Thoracic aorta (tissue), 2 donors: ENCODE measurements around the gene OBI1. TPM values are rescaled to one million over a fixed set of nuclear protein-coding genes. Genes with fewer than 3 reads are reported as not detected.
A peak's percentile ranks its signal among the peaks of the same experiment; 100 is the strongest.

Experiments used
- ATAC-seq: fragments of 150-250 bp; one replicate; pipeline ENCODE4 v1.8.0; 2017; ENCODE audit warnings: low read depth; ENCODE audit not compliant: insufficient number of reproducible peaks, low FRiP score
- DNase-seq: peaks from one replicate; pipeline ENCODE4 v3.0.0-alpha.2; 2020; ENCODE audit warnings: low spot score
- H3K27ac ChIP-seq, 2 donors: fragments of 200-600 bp; sonication (generic); 1 replicate in 1 of 2; 2 replicates in 1 of 2; pipeline ENCODE4 v1.5.1; 2016; ENCODE audit warnings: mild to moderate bottlenecking in 2 of 2, moderate library complexity in 2 of 2
- H3K27me3 ChIP-seq: fragments of 200-600 bp; sonication (generic); replicated peaks from 2 replicates; pipeline ENCODE4 v1.6.0; 2016; ENCODE audit warnings: mild to moderate bottlenecking; ENCODE audit not compliant: insufficient read depth
- H3K36me3 ChIP-seq: fragments of 200-600 bp; sonication (generic); one replicate; pipeline ENCODE4 v1.5.1; 2016
- H3K4me1 ChIP-seq, 2 donors: fragments of 200-600 bp; sonication (generic); 1 replicate in 1 of 2; 2 replicates in 1 of 2; pipeline versions ENCODE4 v1.5.1 to v1.6.0; 2016; ENCODE audit warnings: low read depth in 2 of 2, mild to moderate bottlenecking in 1 of 2; ENCODE audit not compliant: control insufficient read depth in 1 of 2
- H3K4me3 ChIP-seq: fragments of 200-600 bp; sonication (generic); 2 replicates; pipeline ENCODE4 v1.5.1; 2016; ENCODE audit warnings: mild to moderate bottlenecking
- H3K9me3 ChIP-seq: fragments of 200-600 bp; sonication (generic); 2 replicates; pipeline ENCODE4 v1.5.1; 2016
- total RNA-seq, 2 donors: library from RNA; depleted of rRNA; stranded (reverse); fragments of >200 nt; gene quantifications; one replicate each; pipeline versions ENCODE4 v1.1.0 to v1.2.3, GENCODE V29; 2016
- TF ChIP-seq, protein P1 (sequence below): fragments of 200-600 bp; sonication (generic); IDR thresholded peaks from one replicate; pipeline ENCODE4 v1.5.1; 2019; ENCODE audit warnings: antibody characterized with exemption

The OBI1 gene
- total RNA-seq, 2 donors from 2014 or later, result 9.3 to 10.2 TPM

DNA sequence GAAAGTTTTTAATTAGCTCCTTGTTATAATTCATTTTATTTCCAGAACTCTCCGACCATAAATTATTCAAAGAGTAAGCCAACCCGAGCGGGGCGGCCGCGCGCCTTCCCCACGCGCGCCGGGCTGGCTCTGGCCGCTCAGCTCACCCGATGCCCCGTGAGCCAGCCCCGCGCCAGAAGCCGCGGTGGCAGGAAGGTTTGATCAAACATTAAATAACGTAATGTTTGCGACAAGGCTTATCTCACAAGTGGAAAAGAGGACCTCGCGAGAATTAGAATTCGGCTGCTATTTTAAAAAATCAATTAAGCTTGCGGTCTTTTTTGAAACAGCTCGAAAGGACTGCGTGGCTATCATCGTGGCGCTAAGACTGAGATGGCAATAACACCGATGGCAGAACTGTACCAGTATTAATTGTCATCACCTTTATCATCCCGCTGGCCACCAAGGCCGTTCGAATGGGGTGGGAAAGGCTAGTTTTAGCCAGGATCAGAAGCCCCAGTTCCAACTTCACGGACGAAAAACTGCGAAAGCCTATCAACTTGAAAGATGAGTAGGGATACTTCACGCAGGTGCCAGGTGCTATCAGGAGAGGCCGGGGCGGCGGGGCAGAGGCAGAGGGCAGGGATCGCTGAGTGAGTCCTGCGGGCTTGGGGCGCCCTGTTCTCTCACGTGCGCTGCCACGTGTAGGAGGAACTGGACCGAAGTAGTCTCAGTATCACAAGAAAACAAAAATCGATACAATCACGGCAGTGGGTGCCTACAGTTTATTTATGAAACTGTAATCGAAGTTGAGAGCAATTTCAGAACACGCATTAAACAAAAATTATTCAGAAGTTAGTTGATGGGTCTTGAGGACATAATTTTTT, 62.0 kb downstream of the OBI1 start:
- Histone ChIP-seq H3K4me1 (peaks cover 6 to 10% of the 10 kb centered on the region in 2 donors), H3K36me3 (no peaks in the 10 kb centered on the region), H3K4me3 (peak overlapping the region; percentile 58), H3K9me3 (no peaks in the 10 kb centered on the region), H3K27me3 (peaks cover 49% of the 10 kb centered on the region), H3K27ac (no peak overlapping the region)
- ATAC-seq, result no peak
- TF ChIP-seq, protein P1, sequence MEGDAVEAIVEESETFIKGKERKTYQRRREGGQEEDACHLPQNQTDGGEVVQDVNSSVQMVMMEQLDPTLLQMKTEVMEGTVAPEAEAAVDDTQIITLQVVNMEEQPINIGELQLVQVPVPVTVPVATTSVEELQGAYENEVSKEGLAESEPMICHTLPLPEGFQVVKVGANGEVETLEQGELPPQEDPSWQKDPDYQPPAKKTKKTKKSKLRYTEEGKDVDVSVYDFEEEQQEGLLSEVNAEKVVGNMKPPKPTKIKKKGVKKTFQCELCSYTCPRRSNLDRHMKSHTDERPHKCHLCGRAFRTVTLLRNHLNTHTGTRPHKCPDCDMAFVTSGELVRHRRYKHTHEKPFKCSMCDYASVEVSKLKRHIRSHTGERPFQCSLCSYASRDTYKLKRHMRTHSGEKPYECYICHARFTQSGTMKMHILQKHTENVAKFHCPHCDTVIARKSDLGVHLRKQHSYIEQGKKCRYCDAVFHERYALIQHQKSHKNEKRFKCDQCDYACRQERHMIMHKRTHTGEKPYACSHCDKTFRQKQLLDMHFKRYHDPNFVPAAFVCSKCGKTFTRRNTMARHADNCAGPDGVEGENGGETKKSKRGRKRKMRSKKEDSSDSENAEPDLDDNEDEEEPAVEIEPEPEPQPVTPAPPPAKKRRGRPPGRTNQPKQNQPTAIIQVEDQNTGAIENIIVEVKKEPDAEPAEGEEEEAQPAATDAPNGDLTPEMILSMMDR, result no peak
- no peak for DNase-seq

DNA sequence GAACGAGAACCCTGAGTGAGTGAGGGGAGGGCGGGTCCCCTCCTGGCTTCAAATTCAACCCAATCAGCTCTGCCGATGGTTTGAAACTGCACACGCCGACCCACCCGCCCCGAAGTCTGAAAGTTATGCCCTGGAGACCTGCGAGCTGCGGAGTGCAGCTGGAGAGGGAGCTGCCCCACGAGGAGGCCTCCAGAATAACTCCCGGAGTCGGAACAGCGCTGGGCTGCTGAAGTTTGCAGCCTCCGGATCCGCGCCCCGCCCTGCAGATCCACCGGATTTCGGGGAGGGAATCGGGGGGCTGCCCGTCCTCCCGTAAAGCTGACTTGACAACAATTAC, 62.6 kb downstream of the OBI1 start:
- Histone ChIP-seq H3K4me1 (peaks cover 5 to 8% of the 10 kb centered on the region in 2 donors), H3K9me3 (no peaks in the 10 kb centered on the region), H3K4me3 (peak overlapping the region; percentile 58), H3K36me3 (no peaks in the 10 kb centered on the region), H3K27ac (no peak overlapping the region), H3K27me3 (peaks cover 47% of the 10 kb centered on the region)
- DNase-seq (no peak), ATAC-seq (no peak)
- TF ChIP-seq, protein P1, result no peak

DNA sequence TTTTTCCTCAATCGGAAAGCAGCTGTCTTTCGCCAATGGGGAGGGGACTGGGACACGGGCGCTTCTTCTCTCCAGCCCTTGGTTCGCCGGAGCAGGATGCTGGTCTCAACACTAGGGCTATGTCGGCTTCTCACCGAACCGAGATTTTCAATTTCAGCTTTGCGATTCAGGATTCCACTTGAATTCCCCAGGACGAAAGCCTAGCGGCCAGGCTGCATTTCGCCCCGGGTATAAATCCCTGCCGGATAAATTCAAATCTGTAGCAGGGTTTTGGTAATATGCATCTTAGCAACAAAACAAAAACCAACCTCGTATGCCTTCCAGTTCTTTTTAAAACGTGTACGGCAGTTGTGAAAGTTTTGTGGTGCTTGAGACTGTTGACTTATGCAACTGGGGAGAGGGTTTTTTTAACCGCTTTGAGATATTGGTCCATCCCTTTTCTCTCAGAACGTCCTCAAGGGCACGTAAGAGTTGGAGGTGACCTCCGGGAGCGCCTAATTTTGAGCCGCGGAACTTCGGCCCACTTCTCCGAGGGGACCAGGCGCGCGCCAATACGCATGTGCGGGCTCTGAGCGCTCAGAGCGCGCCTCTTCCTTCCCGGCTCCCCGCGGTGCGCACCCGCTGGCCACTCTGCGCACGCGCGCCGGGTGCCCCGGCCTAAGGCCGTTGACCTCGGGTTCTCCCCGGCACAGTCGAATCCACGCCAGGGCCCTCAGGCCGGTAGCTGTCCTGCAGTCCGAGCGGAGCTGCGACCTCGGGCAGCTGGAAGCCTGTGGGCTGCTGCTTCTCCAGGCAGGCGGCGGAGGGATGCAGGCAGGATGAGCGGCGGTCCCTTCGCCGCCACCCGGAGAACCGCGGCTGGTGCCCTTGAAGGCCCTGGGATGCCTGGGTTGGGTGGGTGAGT, 63.2 kb downstream of the OBI1 start:
- no peak for DNase-seq
- no peak for ATAC-seq
- Histone ChIP-seq H3K9me3 (no peaks in the 10 kb centered on the region), H3K4me3 (peak overlapping the region; percentile 58), H3K4me1 (peaks cover 2 to 5% of the 10 kb centered on the region in 2 donors), H3K27me3 (peaks cover 41% of the 10 kb centered on the region), H3K27ac (no peak overlapping the region), H3K36me3 (no peaks in the 10 kb centered on the region)
- TF ChIP-seq, protein P1, result no peak

DNA sequence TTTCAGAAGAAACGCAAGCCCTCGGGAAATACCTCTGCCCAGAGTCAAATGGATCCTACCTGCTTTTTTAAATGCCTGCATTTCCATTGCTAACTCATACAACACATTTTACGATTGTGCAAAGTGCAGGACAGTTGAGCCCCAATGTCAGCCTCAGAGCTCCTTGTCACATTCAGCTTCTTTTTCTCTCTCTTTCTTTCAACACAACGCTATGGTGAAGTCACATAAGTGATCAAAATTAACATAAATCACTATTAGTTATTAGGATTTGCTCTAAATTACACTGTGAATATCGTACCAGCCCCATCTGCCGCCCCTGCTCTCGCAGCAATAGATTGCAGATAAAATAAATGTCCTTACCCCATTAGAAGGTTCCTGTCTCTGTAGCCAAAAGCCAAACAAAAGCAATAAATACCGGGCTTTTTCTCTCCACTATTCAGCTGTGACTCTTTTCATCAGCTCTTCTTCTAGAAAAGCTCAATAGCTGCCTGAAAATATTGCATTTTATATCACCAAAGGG, 64.4 kb downstream of the OBI1 start:
- H3K27ac ChIP-seq, result no peak overlapping the region
- TF ChIP-seq, protein P1, result no peak
- no peak for ATAC-seq
- H3K36me3 ChIP-seq, result no peaks in the 10 kb centered on the region
- no peak for DNase-seq
- peaks cover 29% of the 10 kb centered on the region for H3K27me3 ChIP-seq
- no peak overlapping the region for H3K4me3 ChIP-seq
- H3K9me3 ChIP-seq, result no peaks in the 10 kb centered on the region
- H3K4me1 ChIP-seq, result peaks cover 2 to 5% of the 10 kb centered on the region in 2 donors
